CD4-positive, alpha-beta T cell treated with Interleukin-15 for 4 hours (primary cell): ENCODE measurements around the gene CHCHD5.
"Not testable (repeated sequence)": the region's sequence is repeated elsewhere in the genome, so short reads cannot be mapped to it uniquely, and the experiment has no call there.

Experiments used
- DNase-seq: peaks from one replicate; pipeline ENCODE4 v3.0.0-alpha.2; 2020; ENCODE audit warnings: low spot score

CHCHD5 gene, protein sequence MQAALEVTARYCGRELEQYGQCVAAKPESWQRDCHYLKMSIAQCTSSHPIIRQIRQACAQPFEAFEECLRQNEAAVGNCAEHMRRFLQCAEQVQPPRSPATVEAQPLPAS

DNA sequence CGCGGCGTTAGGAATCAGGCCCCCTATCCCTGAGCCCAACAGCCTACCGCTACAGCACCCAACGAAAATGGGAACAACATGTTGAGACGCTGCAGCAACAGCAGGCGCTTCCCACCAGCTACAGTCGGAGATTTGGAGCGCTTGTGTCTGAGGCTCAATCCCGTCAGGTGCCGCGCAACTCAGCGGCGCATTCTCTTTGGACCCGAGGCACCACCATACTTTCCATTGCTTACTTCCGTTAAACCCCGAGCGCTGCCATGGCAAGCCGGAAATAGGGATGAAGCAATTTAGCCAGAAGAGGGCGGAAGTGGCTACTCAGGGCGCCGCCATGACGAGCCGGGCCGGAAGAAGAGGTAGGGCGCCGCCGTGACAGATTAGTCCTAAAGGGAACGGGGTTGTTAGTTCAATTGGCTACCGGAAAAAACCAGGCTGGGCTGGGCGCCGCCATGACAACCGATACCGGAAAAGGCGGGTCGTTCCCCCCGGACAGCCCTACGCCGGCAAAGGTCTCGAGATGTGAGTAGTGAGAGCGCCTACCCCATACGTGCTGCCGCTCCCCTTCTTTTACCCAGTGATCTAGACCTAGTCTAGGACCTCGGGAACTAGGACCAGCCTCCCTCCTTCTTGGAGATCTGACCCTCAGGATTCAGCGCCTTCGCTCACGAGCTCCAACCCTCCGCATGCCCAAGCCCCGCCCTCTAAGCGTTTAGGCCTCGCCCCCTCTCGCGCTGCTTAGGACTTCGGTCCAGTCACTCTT lies at the start of gene CHCHD5:
Gene CHCHD5, plus strand, starts transcription at position 476 of the 757 bp plus-strand sequence. Its CDS starts 39 bp downstream, at position 515.
- DNase-seq, result peak; percentile 94

DNA sequence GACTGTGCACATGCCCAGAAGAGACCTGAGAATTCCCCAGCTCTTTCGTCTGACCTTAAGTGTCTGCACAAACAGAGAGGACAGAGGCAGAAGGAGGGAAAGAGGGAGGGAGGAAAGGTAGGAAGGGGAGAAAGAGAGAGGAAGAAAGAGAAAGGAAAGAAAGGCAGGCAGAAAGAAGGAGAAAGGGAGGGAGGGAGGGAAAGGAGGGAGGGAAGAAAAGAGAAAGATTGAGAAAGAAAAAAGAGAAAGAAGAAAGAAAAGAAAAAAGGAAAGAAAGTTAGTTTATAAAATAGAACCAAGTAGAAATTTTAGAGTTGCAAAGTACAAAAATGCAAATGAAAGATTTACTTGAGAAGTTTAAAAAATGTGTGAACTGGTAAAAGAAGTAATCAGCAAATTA lies 49.6 kb upstream of the CHCHD5 start:
- no peak for DNase-seq

DNA sequence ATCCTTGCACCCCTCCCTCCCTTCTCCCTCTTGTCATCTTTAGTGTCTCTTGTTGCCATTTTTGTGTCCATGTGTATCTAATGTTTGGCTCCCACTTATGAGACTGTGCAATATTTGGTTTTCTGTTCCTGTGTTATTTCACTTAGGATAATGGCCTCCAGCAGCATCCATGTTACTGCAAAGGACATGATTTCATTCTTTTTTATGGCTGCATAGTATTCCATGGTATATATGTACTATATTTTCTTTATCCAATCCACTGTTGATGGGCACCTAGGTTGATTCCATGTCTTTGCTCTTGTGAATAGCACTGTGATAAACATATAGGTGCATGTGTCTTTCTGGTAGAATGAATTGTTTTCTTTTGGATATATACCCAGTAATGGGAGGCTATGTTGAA lies 47.7 kb upstream of the CHCHD5 start:
- DNase-seq, result not testable (repeated sequence)

GRCh38 chr2:112539306-112539705 lies 45.1 kb upstream of the CHCHD5 start:
- no peak for DNase-seq

DNA sequence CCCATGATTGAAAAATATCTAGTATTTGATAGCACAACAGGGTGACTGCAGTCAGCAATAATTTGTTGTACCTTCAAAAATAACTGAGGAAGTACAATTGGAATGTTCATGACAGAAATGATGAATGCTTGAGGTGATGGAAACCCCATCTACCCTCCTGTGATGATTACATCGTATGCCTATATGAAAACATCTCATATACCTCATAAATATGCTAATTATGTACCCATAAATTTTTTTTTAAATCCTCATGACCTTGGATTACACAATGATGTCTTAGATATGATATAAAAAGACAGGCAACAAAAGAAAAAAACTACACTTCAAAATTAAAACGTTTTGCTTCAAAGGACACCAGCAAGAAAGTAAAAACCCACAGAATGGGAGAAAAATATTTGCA lies 43.5 kb upstream of the CHCHD5 start:
- DNase-seq, result no peak

- peak; percentile 61 for DNase-seq
Measured at GRCh38 chr2:112541315-112542122, 42.9 kb upstream of the CHCHD5 start.

- DNase-seq, result peak; percentile 70
Measured at GRCh38 chr2:112542123-112542983, 42.1 kb upstream of the CHCHD5 start, which contains the start of gene POLR1B. POLR1B (plus strand) TSS chr2:112542465; CDS start chr2:112542495, 30 bp downstream.

GRCh38 chr2:112542984-112543661 lies 41.3 kb upstream of the CHCHD5 start:
- DNase-seq, result no peak

DNA sequence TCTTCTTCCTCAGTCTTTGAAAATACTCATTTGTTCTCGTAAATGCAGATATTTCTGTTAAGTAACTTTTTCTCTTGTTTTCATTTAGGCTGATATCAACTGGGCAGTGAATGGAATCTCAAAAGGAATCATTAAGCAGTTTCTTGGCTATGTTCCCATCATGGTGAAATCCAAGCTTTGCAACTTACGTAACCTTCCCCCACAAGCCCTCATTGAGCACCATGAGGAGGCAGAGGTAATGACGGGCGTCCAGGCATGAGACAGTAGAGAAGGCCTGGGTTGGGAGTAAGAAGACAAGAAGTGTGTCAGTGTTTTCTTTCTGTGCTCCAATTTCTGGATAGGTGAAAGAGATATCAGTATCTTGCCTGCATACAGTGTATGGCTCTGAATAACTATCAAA lies 37.1 kb upstream of the CHCHD5 start:
- no peak for DNase-seq

- DNase-seq, result no peak
Measured at GRCh38 chr2:112548980-112549379, 35.4 kb upstream of the CHCHD5 start.

GRCh38 chr2:112566104-112566503 lies 18.3 kb upstream of the CHCHD5 start:
- no peak for DNase-seq

GRCh38 chr2:112566508-112566907 lies 17.9 kb upstream of the CHCHD5 start:
- not testable (repeated sequence) for DNase-seq

GRCh38 chr2:112572005-112572404 lies 12.4 kb upstream of the CHCHD5 start:
- DNase-seq, result no peak

DNA sequence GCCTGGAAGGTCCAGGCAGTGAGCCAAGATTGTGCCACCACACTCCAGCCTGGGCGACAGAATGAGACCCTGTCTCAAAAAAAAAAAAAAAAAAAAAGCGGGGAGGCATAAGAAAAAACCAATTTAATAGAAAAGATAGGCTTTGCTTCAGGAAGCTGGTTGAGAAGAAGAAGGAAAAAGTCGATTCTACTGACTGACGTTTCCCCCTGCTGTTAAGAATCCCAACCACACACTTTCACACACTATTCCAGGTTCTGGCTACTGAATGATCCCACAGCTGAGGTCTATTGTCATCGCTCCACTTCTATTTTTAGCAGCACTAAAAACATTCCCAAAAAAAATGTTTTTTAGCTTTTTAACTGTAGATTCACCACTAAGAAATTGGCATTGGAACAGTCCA lies 6.7 kb upstream of the CHCHD5 start:
- DNase-seq, result no peak

DNA sequence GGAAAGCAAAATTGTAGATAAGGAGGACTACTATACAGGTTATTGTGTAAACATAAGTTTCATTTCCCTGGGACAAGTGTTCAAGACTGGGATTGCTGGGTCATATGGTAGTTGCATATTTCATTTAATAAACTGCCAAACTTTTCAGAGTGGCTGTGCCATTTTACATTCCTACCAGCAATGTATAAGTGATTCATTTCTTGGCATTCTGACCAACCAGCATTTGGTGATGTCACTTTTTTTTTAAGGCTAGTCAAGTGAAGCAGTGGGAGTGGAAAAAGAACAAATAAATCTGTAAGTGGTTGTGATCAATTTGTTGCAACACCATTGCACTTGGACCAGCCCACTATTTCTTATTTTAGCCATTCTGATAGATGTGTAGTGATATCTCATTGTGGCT lies 5.2 kb upstream of the CHCHD5 start:
- DNase-seq, result no peak

GRCh38 chr2:112580084-112580483 lies 4.3 kb upstream of the CHCHD5 start:
- no peak for DNase-seq

GRCh38 chr2:112582314-112582746 lies 2.1 kb upstream of the CHCHD5 start:
- DNase-seq, result peak; percentile 70

GRCh38 chr2:112583497-112584133 lies 794 bp upstream of the CHCHD5 start:
- DNase-seq, result peak; percentile 7

DNA sequence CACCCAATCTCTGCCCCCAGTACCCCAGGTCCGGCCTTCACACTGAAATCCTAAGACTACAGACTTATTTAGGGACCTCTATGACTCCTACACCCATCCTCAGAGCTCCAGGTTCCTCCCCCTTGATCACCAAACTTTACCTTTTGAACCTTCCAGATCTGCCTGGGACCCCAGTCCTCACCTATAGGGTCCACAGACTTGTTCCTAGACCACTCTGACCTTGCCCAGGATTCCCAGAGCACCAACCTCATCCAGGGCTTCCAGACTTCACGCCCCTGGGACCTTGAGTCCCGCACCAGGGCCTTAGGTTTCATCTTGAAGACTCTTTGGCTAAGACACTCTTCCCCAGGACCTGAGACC lies 462 bp downstream of the CHCHD5 start:
- DNase-seq, result no peak

- DNase-seq, result no peak
Measured at GRCh38 chr2:112585400-112585799, 991 bp downstream of the CHCHD5 start.
